ENCODE data around the gene SLC7A5. TPM values are rescaled to one million over a fixed set of nuclear protein-coding genes. Genes with fewer than 3 reads are reported as not detected.

Gene SLC7A5
- total and polyA plus RNA-seq, 2 of the 4 experiments (the other 2 are of a cell fraction) = 11.3 to 101 TPM

DNA sequence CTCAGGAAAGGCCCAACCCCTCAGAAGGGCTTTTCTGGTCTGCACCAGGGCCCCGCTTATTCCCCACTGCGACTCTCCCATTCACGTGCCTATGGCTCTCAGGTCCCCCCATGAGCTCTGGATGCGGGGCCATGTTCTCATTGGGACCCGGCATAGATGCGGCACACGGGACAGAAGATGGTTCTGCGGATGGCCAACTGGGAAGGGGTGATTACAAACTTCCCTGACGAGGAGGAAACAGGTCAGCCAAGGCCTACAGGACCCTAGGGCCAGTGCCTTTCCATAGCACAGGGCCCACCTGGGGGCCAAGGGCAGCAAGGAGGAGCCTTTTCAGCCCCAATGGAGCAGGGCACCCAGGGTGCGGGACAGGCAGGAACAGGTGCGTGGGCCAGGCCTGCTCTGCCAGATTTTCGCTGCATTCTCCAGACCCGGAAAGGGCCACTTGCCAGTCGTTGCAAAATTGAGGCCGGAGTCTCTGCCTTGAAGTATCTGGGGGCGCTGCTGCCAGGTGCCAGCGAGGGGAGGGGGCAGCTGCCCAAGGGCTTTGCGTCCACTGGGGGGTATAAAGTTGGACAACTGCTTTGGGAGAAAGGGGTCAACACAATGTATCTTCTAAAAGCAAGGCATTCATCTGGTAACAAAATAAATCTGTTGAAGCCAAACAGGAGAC lies 20.5 kb downstream of the SLC7A5 start:
- intact Hi-C loops (cut with micrococcal nuclease) (no loop called here), dilution Hi-C loops (cut with HindIII; ENCODE audit: low sequenced_read_pairs, unreplicated experiment) (no loop called here), in situ Hi-C loops (cut with MboI; ENCODE audit: low sequenced_read_pairs) (no loop called here)
- Histone ChIP-seq H4K20me1 (ENCODE audit: insufficient read depth, low read length) (peaks cover 78% of the 10 kb centered on the region), H3K4me1 (ENCODE audit: control insufficient read depth, insufficient read depth, low read length) (peaks cover 15% of the 10 kb centered on the region), H3K4me3 (ENCODE audit: insufficient read depth, low read depth, low read length) (no peak overlapping the region), H2AK9ac (replicated peaks; ENCODE audit: low read depth, low read length, poor library complexity) (no peak overlapping the region), H4K91ac (ENCODE audit: insufficient read depth, low read depth, low read length) (no peak overlapping the region), H3K4me2 (ENCODE audit: low read depth, low read length) (no peak overlapping the region), H3K9ac (ENCODE audit: low read depth, low read length) (no peak overlapping the region), H2AFZ (replicated peaks; ENCODE audit: low read length, poor library complexity) (no peak overlapping the region), H3K27me3 (ENCODE audit: control insufficient read depth, insufficient read depth, low read length) (no peaks in the 10 kb centered on the region), H3K14ac (replicated peaks; ENCODE audit: low read depth, low read length) (no peak overlapping the region), H3K36me3 (ENCODE audit: control insufficient read depth, insufficient read depth, low read length) (peaks cover 57% of the 10 kb centered on the region), H4K5ac (ENCODE audit: low read depth, low read length) (no peak overlapping the region), H2BK20ac (ENCODE audit: low read depth, low read length) (no peak overlapping the region), H4K8ac (ENCODE audit: low read depth in 2 of 2, low read length in 2 of 2) (no peak overlapping the region), H2BK5ac (ENCODE audit: low read depth, low read length, poor library complexity, severe bottlenecking) (no peak overlapping the region), H3K9me1 (ENCODE audit: insufficient read depth, low read length) (peaks cover 19% of the 10 kb centered on the region), H2BK120ac (ENCODE audit: low read depth, low read length) (no peak overlapping the region), H3K4ac (ENCODE audit: low read depth, low read length) (no peak overlapping the region), H3K79me1 (ENCODE audit: low read depth in 1 of 2, low read length in 2 of 2) (peaks cover 36 to 95% of the 10 kb centered on the region in 2 experiments), H2BK15ac (ENCODE audit: low read depth, low read length) (no peak overlapping the region), H3K18ac (ENCODE audit: low read depth, low read length) (no peak overlapping the region), H3K23ac (ENCODE audit: low read depth, low read length) (no peak overlapping the region), H3K27ac (ENCODE audit: insufficient read depth, low read length) (no peak overlapping the region), H3K56ac (ENCODE audit: extremely low read depth, insufficient read depth, low read length) (no peak overlapping the region), H3K9me3 (ENCODE audit: control insufficient read depth, insufficient read depth, low read length) (no peaks in the 10 kb centered on the region), H2AK5ac (ENCODE audit: low read depth, low read length) (no peak overlapping the region)
- DNase-seq = no peak
- BruUV-seq (replicated peaks) = no TSS peak
- 93% methylated on average over 8 of the region's 18 CpGs; no CpG with 5 or more reads in 1 of the 2 experiments for WGBS, 2 experiments (ENCODE audit: extremely low coverage in 2 of 2, insufficient read length in 1 of 2)
- no peak for ATAC-seq (ENCODE audit: low read depth)
- ChIA-PET POLR2A (ENCODE audit: unreplicated experiment) (no interaction called here), CTCF (interaction anchor here (0.9 to 2.0 kb wide), 6 partner anchors 10 to 69 kb away, joined by 3 to 9 read pairs (median 5); no protein-coding TSS in a partner anchor)
- TF ChIP-seq RCOR1 (IDR thresholded peaks at IDR 0.05; ENCODE audit: insufficient replicate concordance, low read length) = no peak
- TF ChIP-seq FOS (IDR thresholded peaks at IDR 0.05; ENCODE audit: low read depth, low read length) = no peak
- TF ChIP-seq, protein P1, sequence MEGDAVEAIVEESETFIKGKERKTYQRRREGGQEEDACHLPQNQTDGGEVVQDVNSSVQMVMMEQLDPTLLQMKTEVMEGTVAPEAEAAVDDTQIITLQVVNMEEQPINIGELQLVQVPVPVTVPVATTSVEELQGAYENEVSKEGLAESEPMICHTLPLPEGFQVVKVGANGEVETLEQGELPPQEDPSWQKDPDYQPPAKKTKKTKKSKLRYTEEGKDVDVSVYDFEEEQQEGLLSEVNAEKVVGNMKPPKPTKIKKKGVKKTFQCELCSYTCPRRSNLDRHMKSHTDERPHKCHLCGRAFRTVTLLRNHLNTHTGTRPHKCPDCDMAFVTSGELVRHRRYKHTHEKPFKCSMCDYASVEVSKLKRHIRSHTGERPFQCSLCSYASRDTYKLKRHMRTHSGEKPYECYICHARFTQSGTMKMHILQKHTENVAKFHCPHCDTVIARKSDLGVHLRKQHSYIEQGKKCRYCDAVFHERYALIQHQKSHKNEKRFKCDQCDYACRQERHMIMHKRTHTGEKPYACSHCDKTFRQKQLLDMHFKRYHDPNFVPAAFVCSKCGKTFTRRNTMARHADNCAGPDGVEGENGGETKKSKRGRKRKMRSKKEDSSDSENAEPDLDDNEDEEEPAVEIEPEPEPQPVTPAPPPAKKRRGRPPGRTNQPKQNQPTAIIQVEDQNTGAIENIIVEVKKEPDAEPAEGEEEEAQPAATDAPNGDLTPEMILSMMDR (conservative IDR thresholded peaks at IDR 0.05; ENCODE audit: low read depth, low read length) = no peak
- TF ChIP-seq RFX5 (IDR thresholded peaks at IDR 0.05; ENCODE audit: low read depth, low read length) = no peak
- no peak for TF ChIP-seq CHD1 (IDR thresholded peaks at IDR 0.05; ENCODE audit: low read depth, low read length)
- TF ChIP-seq MXI1 (IDR thresholded peaks at IDR 0.05; ENCODE audit: borderline replicate concordance, low read depth, low read length) = no peak
- no peak for TF ChIP-seq SMC3 (IDR thresholded peaks at IDR 0.05; ENCODE audit: low read depth, low read length)
- TF ChIP-seq MAFK (IDR thresholded peaks at IDR 0.05; ENCODE audit: low read depth, low read length) = no peak
- TF ChIP-seq, protein P2, sequence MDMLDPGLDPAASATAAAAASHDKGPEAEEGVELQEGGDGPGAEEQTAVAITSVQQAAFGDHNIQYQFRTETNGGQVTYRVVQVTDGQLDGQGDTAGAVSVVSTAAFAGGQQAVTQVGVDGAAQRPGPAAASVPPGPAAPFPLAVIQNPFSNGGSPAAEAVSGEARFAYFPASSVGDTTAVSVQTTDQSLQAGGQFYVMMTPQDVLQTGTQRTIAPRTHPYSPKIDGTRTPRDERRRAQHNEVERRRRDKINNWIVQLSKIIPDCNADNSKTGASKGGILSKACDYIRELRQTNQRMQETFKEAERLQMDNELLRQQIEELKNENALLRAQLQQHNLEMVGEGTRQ (IDR thresholded peaks at IDR 0.05; ENCODE audit: low read depth, low read length) = no peak
- no peak for TF ChIP-seq CEBPB (IDR thresholded peaks at IDR 0.05; ENCODE audit: low read depth, low read length)
